GM18907 (cell line): Measurements from ENCODE around the gene BSND.
"Not testable (repeated sequence)": the region's sequence is repeated elsewhere in the genome, so short reads cannot be mapped to it uniquely, and the experiment has no call there.

ENCODE experiments used
- ATAC-seq: cut with Tn5 transposase; IDR thresholded peaks from one replicate; pipeline ENCODE4 v1.9.1; 2021; ENCODE audit warnings: mild to moderate bottlenecking, moderate library complexity; ENCODE audit not compliant: unreplicated experiment

The BSND gene

GRCh38 chr1:55015731-55016620 lies 17.2 kb downstream of the BSND start:
- ATAC-seq: no peak

- ATAC-seq: no peak
Observed at GRCh38 chr1:55018395-55018794, 19.7 kb downstream of the BSND start.

- ATAC-seq: peak; percentile 83
Observed at GRCh38 chr1:55021942-55022546, 23.3 kb downstream of the BSND start.

- not testable (repeated sequence) for ATAC-seq
Observed at GRCh38 chr1:55024163-55024562, 25.4 kb downstream of the BSND start.

- ATAC-seq: not testable (repeated sequence)
Observed at GRCh38 chr1:55026682-55027081, 27.9 kb downstream of the BSND start.

- not testable (repeated sequence) for ATAC-seq
Observed at GRCh38 chr1:55031098-55031497, 32.4 kb downstream of the BSND start.

- no peak for ATAC-seq
Observed at GRCh38 chr1:55033265-55033614, 34.5 kb downstream of the BSND start.

GRCh38 chr1:55034476-55035133 lies 35.9 kb downstream of the BSND start:
- ATAC-seq: no peak

GRCh38 chr1:55035904-55036303 lies 37.2 kb downstream of the BSND start:
- no peak for ATAC-seq

GRCh38 chr1:55037733-55038551 lies 39.2 kb downstream of the BSND start:
- ATAC-seq: no peak

GRCh38 chr1:55038552-55038838 lies 39.8 kb downstream of the BSND start:
- ATAC-seq: no peak

- ATAC-seq: no peak
Observed at GRCh38 chr1:55038974-55039341, 40.2 kb downstream of the BSND start.

GRCh38 chr1:55039342-55040082 lies 40.8 kb downstream of the BSND start, which contains the start of gene PCSK9:
TSS of gene PCSK9 (plus strand) at chr1:55039548. CDS start at chr1:55039838, 290 bp downstream.
- no peak for ATAC-seq

GRCh38 chr1:55040083-55040932 lies 41.6 kb downstream of the BSND start:
- ATAC-seq: no peak

GRCh38 chr1:55040933-55041494 lies 42.3 kb downstream of the BSND start:
- no peak for ATAC-seq

- no peak for ATAC-seq
Observed at GRCh38 chr1:55041613-55042012, 42.9 kb downstream of the BSND start.

GRCh38 chr1:55043011-55043410 lies 44.3 kb downstream of the BSND start:
- no peak for ATAC-seq

GRCh38 chr1:55043726-55044125 lies 45.0 kb downstream of the BSND start:
- ATAC-seq: no peak
